Naive thymus-derived CD8-positive, alpha-beta T cell (primary cell): ENCODE results near the gene FIBP. TPM values are rescaled to one million over a fixed set of nuclear protein-coding genes. Genes with fewer than 3 reads are reported as not detected.

Source experiments
- ATAC-seq, 2 donors: fragments of 150-1000 bp; cut with Tn5 transposase in 1 of 2; sonication (Bioruptor Pico), chemical (Tn5 transposase) in 1 of 2; 1 replicate in 1 of 2; 2 replicates in 1 of 2; pipeline ENCODE4 v1.10.0; 2021; ENCODE audit warnings: mild to moderate bottlenecking in 2 of 2, moderate library complexity in 2 of 2
- POLR2A ChIA-PET: fragments of 350-600 bp; sonication (Branson Sonifier 250); formaldehyde crosslinking; loops from one replicate; lab custom pipeline; 2021; ENCODE audit warnings: antibody characterized with exemption; lab: Charles Lee
- DNase-seq, 10 donors: peaks; one replicate each; pipeline versions ENCODE4 v3.0.0 to v3.0.0-alpha.2; 2020 to 2022
- H3K27ac Mint-ChIP-seq, 10 donors: one replicate each; pipeline ENCODE4 v1.8.0; 2020 to 2022; ENCODE audit warnings: mild to moderate bottlenecking in 10 of 10, mixed read lengths in 10 of 10, moderate library complexity in 4 of 10, inconsistent platforms in 1 of 10
- H3K27me3 Mint-ChIP-seq, 5 donors: one replicate each; pipeline ENCODE4 v1.8.0; 2021 to 2022; ENCODE audit warnings: mixed read lengths in 5 of 5
- H3K36me3 Mint-ChIP-seq, 3 donors: one replicate each; pipeline ENCODE4 v1.8.0; 2020 to 2022; ENCODE audit warnings: mixed read lengths in 3 of 3, mild to moderate bottlenecking in 2 of 3, inconsistent platforms in 1 of 3
- H3K4me1 Mint-ChIP-seq, 4 donors: one replicate each; pipeline ENCODE4 v1.8.0; 2021 to 2022; ENCODE audit warnings: mixed read lengths in 4 of 4
- H3K4me3 Mint-ChIP-seq, 10 donors: one replicate each; pipeline ENCODE4 v1.8.0; 2020 to 2022; ENCODE audit warnings: mild to moderate bottlenecking in 10 of 10, mixed read lengths in 10 of 10, moderate library complexity in 6 of 10, inconsistent platforms in 1 of 10
- H3K9me3 Mint-ChIP-seq, 9 donors: one replicate each; pipeline ENCODE4 v1.8.0; 2020 to 2022; ENCODE audit warnings: mixed read lengths in 9 of 9, mild to moderate bottlenecking in 3 of 9, inconsistent platforms in 1 of 9, moderate library complexity in 1 of 9
- polyA plus RNA-seq, 3 donors: library from polyadenylated mRNA; unstranded; fragments of 300-500 nt; fragmentation: Illumina TruSeq; gene quantifications; one replicate each; pipeline ENCODE4 v1.2.3, GENCODE V29; 2021
- total RNA-seq, 8 experiments: library from RNA in 2 of 8; stranded (reverse) in 2 of 8; gene quantifications; one replicate each; pipeline ENCODE4 v1.2.3 and lab custom pipeline; 2021 to 2026

Gene FIBP
- total and polyA plus RNA-seq, 5 experiments from 2014 or later, result 33.0 to 97.6 (median 74.9) TPM

DNA sequence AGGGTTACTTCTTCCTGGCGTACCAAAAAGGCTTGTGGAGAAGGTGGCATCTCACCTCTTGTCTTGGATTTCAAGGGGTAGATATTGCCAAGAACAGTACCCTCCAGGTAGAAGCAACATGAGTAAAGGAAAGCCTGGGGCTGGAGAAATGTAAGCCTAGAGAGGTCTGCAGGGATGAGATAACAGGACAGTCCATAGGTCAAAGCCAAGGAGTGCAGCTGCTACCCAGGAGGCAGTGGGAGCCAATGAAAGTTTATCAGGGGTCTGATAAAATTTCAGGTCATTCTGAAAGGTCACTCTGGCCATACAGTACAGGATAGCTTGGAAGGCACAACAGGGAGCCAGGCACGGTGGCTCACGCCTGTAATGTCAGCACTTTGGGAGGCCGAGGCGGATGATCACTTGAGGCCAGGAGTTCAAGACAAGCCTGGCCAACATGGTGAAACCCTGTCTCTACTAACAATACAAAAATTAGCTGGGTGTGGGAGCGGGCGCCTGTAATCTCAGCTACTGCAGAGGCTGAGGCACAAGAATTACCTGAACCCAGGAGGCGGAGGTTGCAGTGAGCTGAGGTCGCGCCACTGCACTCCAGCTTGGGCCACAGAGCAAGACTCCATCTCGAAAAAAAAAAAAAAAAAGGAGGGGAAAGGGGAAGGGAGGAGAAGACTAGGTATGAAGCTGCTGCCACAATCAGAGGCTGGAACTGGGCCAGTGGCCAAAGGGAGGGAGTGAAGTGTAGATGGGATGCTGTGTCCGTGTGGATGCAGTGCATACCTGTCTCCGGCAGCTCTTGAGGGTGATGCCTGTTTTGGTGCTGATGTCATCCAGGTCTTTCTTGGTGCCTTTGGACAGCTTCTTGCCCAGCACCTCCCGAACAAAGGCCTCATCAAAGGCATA is 1.2 kb downstream of the FIBP start:
- H3K4me1 Mint-ChIP-seq, result peaks cover 30 to 72% (median 63%) of the 10 kb centered on the region in 4 donors
- ATAC-seq, result no peak
- POLR2A ChIA-PET, result interaction anchor here (0.6 to 16.8 kb wide), 15 partner anchors 12 to 1015 kb away, joined by 3 to 405 read pairs (median 5); partner anchors contain the start of genes C11orf68, CFL1, CTSW and DRAP1
- DNase-seq, result no peak
- H3K27me3 Mint-ChIP-seq, result no peaks in the 10 kb centered on the region
- H3K9me3 Mint-ChIP-seq, result no peaks in the 10 kb centered on the region
- peak overlapping the region; percentile 87 to 96 (median 90) for H3K4me3 Mint-ChIP-seq
- H3K27ac Mint-ChIP-seq, result peak overlapping the region; percentile 94 to 100 (median 99)
- H3K36me3 Mint-ChIP-seq, result peaks cover 0 to 30% (median 2%) of the 10 kb centered on the region in 3 donors

DNA sequence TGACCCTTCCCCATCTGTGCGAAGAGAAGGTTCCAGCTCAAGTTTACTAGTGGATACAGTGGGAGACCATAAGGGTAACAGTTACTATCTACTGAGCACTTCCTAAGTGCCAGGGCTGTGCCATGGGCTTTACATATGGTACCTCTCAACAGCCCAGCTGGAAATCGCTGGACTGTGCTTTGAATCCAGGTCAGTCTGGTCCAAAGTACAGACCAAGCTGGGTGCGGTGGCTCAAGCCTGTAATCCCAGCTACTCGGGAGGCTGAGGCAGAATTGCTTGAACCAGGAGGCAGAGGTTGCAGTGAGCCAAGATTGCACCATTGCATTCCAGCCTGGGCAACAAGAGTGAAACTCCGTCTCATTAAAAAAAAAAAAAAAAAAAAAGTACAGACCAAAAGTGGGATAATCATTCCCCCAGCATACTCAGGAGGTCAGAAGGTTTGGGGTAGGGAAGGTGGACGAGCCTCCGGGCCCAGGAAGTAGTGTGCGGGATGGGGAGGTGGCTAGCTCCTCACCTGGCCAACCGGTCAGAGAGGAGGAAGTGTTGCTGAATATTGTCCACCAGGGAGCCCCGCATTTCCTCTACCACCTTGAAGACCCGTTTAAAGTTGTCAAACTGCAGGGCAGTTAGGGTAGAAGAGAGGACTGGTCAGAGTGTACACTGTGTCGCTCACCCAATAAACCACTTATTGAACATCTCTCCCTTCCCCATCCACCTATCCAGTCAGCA is 2.3 kb downstream of the FIBP start:
- no peak for DNase-seq
- H3K4me3 Mint-ChIP-seq, result peak overlapping the region in 7 of 10 donors; percentile 29 to 96 (median 89)
- H3K4me1 Mint-ChIP-seq, result peaks cover 29 to 78% (median 66%) of the 10 kb centered on the region in 4 donors
- H3K9me3 Mint-ChIP-seq, result no peaks in the 10 kb centered on the region
- peaks cover 0 to 33% (median 2%) of the 10 kb centered on the region in 3 donors for H3K36me3 Mint-ChIP-seq
- no peaks in the 10 kb centered on the region for H3K27me3 Mint-ChIP-seq
- peak overlapping the region in 5 of 10 donors; percentile 59 to 100 (median 94) for H3K27ac Mint-ChIP-seq
- no peak for ATAC-seq
- POLR2A ChIA-PET, result interaction anchor here (0.6 to 16.8 kb wide), 14 partner anchors 11 to 1720 kb away, joined by 3 to 405 read pairs (median 8); partner anchors contain the start of genes C11orf68, CFL1, CTSW and DRAP1

DNA sequence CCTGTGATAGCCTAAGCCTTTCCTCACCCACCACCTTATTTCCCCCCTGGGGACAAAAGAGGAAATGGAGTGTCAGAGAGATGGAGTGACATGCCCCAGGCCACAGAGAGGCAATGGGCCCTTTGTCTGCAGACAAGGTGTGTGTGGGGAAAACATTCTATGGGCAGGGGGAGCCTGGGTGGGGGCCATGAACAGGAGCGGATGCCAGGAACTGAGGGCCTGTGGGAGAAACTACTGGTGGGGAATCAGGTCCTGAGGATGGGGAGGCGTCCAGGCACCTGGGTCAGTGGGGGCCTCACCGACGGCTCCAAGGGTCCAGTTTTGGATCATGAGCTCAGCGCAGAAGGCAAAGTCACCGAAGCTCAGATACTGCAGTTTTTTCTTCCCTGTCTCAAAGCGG is 3.0 kb downstream of the FIBP start:
- Mint-ChIP-seq H3K27ac (peak overlapping the region in 6 of 10 donors; percentile 50 to 90 (median 66)), H3K36me3 (peaks cover 0 to 33% (median 2%) of the 10 kb centered on the region in 3 donors), H3K4me1 (peaks cover 34 to 84% (median 71%) of the 10 kb centered on the region in 4 donors), H3K4me3 (peak overlapping the region in 1 of 10 donors; percentile 45), H3K9me3 (no peaks in the 10 kb centered on the region), H3K27me3 (no peaks in the 10 kb centered on the region)
- DNase-seq (no peak), ATAC-seq (no peak)
- POLR2A ChIA-PET, result interaction anchor here (0.6 to 16.8 kb wide), 16 partner anchors 10 to 1720 kb away, joined by 3 to 405 read pairs (median 6); partner anchors contain the start of genes AP5B1, CFL1, CTSW and EFEMP2

DNA sequence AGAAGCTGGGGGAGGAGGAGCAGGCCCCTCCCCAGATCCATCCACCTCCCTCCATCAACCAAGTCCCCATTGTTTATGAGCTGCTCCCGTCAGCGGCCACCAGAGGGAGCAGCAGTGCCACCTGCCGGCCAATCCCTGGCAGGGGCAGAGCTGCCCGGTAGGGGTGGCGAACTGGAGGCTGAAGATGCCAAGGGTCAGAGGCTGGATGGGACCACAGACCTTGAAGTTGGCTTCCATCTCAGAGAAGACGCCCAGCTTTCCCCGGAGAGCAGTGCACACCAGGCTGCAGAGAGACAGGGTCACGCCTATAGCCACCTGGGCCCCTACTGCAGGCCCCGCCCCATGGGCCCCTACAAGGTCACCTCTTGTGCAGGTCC is 3.6 kb downstream of the FIBP start:
- Mint-ChIP-seq H3K4me3 (peak overlapping the region in 6 of 10 donors; percentile 16 to 79 (median 32)), H3K27ac (peak overlapping the region; percentile 51 to 90 (median 77)), H3K4me1 (peaks cover 29 to 84% (median 70%) of the 10 kb centered on the region in 4 donors), H3K36me3 (peaks cover 0 to 33% (median 2%) of the 10 kb centered on the region in 3 donors), H3K9me3 (no peaks in the 10 kb centered on the region), H3K27me3 (no peaks in the 10 kb centered on the region)
- DNase-seq (peak; percentile 69 to 86 (median 81)), ATAC-seq (peak; percentile 48 to 52)
- POLR2A ChIA-PET, result interaction anchor here (0.6 to 16.8 kb wide), 19 partner anchors 9 to 428 kb away, joined by 3 to 405 read pairs (median 5); partner anchors contain the start of genes AP5B1, BANF1, CFL1 and CTSW

DNA sequence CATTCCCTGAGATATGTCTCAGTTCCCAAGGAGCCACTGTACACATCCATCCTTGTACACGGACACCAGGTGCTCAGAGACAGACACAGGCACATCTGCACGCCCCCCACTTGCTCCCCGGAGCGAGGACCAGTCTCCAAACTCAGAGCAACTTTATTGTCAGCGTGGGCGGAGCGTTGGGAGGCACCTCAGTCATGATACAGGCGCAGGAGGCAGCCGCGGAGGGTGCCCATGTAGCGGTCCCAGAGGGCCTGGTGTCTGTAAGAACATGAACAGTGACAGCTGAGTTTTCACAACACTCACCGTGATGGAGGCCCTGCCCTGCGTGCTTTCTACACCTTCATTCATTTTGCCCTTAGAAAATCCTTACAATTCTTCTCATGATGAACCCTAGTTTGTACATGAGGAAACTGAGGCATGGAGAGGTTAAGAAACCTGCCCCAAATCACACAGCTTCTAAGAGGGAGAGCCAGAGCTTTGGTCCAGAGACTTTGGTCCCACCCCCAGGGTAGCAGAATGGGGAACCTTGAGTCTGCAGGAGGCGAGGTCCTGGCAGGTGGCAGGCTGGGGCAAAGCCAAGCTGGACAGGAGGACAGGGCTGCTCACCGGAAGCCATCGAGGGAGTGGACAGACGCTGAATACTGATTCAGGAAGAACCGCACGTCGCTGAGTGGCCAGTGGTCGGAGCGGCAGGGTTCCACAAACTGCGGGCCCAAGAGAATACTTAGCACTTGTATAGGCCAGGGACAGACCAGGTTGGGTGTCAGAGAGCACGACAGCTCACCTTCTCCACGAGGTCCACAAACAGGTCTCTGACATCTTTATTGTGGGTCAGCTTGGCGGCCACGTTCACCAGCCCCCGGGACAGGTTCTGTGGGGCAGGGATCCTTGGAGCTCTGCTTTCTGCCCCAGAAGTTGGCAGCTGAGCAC is 4.2 kb downstream of the FIBP start:
- Mint-ChIP-seq H3K4me1 (peaks cover 25 to 84% (median 70%) of the 10 kb centered on the region in 4 donors), H3K4me3 (peak overlapping the region in 5 of 10 donors; percentile 16 to 79 (median 23)), H3K36me3 (peaks cover 0 to 33% (median 2%) of the 10 kb centered on the region in 3 donors), H3K27me3 (no peaks in the 10 kb centered on the region), H3K27ac (peak overlapping the region; percentile 60 to 90 (median 83)), H3K9me3 (no peaks in the 10 kb centered on the region)
- DNase-seq (no peak), ATAC-seq (no peak)
- POLR2A ChIA-PET, result interaction anchor here (0.6 to 16.8 kb wide), 19 partner anchors 9 to 231 kb away, joined by 3 to 405 read pairs (median 5); partner anchors contain the start of genes AP5B1, BANF1, CFL1 and CTSW

DNA sequence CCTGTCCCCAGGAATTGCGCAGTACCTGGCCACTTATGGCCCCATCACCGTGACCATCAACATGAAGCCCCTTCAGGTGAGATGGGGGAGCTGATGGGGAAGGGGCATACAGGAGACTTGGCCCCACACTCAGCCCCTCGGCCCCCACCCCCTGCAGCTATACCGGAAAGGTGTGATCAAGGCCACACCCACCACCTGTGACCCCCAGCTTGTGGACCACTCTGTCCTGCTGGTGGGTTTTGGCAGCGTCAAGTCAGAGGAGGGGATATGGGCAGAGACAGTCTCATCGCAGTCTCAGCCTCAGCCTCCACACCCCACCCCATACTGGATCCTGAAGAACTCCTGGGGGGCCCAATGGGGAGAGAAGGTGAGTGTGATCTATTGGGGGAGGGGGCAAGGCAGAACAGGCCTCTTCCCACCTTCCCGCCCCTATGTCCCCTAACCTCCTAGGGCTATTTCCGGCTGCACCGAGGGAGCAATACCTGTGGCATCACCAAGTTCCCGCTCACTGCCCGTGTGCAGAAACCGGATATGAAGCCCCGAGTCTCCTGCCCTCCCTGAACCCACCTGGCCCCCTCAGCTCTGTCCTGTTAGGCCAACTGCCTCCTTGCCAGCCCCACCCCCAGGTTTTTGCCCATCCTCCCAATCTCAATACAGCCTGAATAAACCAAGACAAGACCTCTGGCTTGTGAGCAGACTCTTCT is 5.1 kb downstream of the FIBP start:
- ATAC-seq (no peak), DNase-seq (no peak)
- H3K4me1 Mint-ChIP-seq, result peaks cover 21 to 83% (median 72%) of the 10 kb centered on the region in 4 donors
- peaks cover 0 to 33% (median 2%) of the 10 kb centered on the region in 3 donors for H3K36me3 Mint-ChIP-seq
- H3K9me3 Mint-ChIP-seq, result no peaks in the 10 kb centered on the region
- POLR2A ChIA-PET, result interaction anchor here (0.8 to 16.8 kb wide), 5 partner anchors 9 to 106 kb away, joined by 3 to 405 read pairs (median 4); partner anchors contain the start of genes CFL1 and MUS81
- H3K27me3 Mint-ChIP-seq, result no peaks in the 10 kb centered on the region
- no peak overlapping the region for H3K4me3 Mint-ChIP-seq
- H3K27ac Mint-ChIP-seq, result peak overlapping the region in 5 of 10 donors; percentile 18 to 85 (median 48)

DNA sequence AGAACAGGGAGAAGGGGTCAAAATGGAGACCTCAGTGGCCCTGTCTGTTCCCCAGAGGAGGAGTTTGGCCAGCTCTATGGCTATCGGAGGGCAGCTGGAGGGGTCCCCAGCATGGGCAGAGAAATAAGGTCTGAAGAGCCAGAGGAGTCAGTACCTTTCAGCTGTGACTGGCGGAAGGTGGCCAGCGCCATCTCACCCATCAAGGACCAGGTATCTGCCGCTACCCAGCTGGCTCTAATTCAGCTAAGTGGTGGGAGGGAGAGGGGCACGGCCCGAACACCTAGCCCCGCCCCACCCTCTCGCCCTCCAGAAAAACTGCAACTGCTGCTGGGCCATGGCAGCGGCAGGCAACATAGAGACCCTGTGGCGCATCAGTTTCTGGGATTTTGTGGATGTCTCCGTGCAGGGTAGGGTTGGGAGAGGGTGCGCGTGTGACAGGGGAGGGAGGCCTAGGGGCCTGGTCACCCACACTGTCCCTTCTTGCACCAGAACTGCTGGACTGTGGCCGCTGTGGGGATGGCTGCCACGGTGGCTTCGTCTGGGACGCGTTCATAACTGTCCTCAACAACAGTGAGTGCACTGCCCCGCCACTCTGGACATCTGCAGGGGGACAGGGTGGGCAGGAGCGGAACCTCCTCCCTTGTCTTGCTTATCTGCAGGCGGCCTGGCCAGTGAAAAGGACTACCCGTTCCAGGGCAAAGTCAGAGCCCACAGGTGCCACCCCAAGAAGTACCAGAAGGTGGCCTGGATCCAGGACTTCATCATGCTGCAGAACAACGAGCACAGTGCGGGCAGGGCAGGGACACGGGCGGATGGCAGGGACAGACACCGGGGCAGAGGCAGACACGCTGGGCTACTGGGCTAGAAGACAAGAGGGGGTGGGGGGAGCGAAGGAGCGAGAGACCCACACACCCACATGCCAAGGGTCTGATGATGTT is 5.9 kb downstream of the FIBP start:
- POLR2A ChIA-PET, result interaction anchor here (0.8 to 16.8 kb wide), 4 partner anchors 7 to 21 kb away, joined by 4 to 405 read pairs (median 119); partner anchors contain the start of genes CCDC85B, CFL1, FIBP and MUS81
- DNase-seq, result no peak
- H3K9me3 Mint-ChIP-seq, result no peaks in the 10 kb centered on the region
- no peaks in the 10 kb centered on the region for H3K27me3 Mint-ChIP-seq
- ATAC-seq, result no peak
- peak overlapping the region in 8 of 10 donors; percentile 28 to 95 (median 86) for H3K27ac Mint-ChIP-seq
- H3K36me3 Mint-ChIP-seq, result peaks cover 0 to 33% (median 2%) of the 10 kb centered on the region in 3 donors
- peak overlapping the region in 4 of 10 donors; percentile 18 to 32 (median 22) for H3K4me3 Mint-ChIP-seq
- H3K4me1 Mint-ChIP-seq, result peaks cover 21 to 83% (median 72%) of the 10 kb centered on the region in 4 donors

DNA sequence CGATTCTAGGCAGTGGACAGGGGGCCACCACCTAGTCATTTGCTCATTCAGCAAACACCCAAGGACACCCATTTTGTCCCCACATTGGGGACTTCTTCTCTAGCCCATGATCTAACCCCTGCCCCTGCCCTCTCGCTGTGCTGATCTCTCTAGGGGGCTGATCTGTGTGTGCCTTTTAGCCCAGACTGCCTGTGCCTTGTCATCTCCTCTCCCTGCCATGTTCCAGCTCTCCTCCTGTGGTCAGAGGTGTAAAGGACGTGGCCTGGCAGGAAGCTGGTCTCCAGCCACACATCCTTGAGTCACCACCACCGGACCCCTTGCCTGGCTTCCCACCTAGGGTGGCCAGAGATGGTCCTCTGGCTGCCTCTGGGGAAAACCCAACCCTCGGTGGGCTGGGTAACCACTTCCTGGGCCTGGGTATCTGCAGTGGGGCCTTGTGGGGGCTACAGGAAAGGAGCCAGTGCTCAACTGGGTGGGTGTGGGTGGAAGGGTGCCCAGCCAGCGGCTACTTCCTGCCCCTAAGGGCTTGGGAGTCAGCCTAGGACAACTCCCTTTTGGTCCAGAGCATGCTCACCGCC is 7.3 kb downstream of the FIBP start:
- H3K4me1 Mint-ChIP-seq, result peaks cover 22 to 86% (median 65%) of the 10 kb centered on the region in 4 donors
- ATAC-seq (no peak), DNase-seq (no peak)
- H3K27ac Mint-ChIP-seq, result peak overlapping the region; percentile 86 to 95 (median 92)
- H3K4me3 Mint-ChIP-seq, result peak overlapping the region; percentile 80 to 89 (median 84)
- no peaks in the 10 kb centered on the region for H3K27me3 Mint-ChIP-seq
- no peaks in the 10 kb centered on the region for H3K9me3 Mint-ChIP-seq
- H3K36me3 Mint-ChIP-seq, result peaks cover 0 to 27% (median 2%) of the 10 kb centered on the region in 3 donors
- POLR2A ChIA-PET, result interaction anchor here (0.7 to 16.8 kb wide), 6 partner anchors 9 to 169 kb away, joined by 3 to 405 read pairs (median 18); partner anchors contain the start of genes CCDC85B, CFL1, FIBP and KAT5

DNA sequence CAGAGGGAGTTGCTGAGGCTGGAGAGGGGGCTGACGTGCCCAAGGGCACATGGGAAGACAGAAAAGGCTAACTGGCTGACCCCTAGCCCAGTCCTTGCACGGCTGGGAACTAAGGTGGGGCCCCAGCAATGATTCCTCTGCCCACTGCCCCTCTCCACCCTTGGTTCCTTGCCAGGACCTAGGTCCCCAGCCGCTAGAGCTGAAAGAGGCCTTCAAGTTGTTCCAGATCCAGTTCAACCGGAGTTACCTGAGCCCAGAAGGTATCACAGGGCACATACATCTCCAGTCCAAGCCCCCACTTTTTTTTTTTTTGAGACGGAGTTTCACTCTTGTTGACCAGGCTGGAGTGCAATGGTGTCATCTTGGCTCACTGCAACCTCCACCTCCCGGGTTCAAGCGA is 8.2 kb downstream of the FIBP start:
- Mint-ChIP-seq H3K27me3 (no peaks in the 10 kb centered on the region), H3K4me3 (peak overlapping the region; percentile 80 to 89 (median 84)), H3K4me1 (peaks cover 21 to 79% (median 61%) of the 10 kb centered on the region in 4 donors), H3K9me3 (no peaks in the 10 kb centered on the region), H3K27ac (peak overlapping the region; percentile 87 to 95 (median 92)), H3K36me3 (peaks cover 0 to 20% (median 2%) of the 10 kb centered on the region in 3 donors)
- ATAC-seq, result no peak
- POLR2A ChIA-PET, result interaction anchor here (0.6 to 16.8 kb wide), 6 partner anchors 10 to 168 kb away, joined by 4 to 405 read pairs (median 18); partner anchors contain the start of genes CCDC85B, CFL1, FIBP and KAT5
- DNase-seq, result no peak
